Calu3 (cell line): ENCODE measurements around the gene TRPM8. TPM values are rescaled to one million over a fixed set of nuclear protein-coding genes. Genes with fewer than 3 reads are reported as not detected.

Experiments
- BruUV-seq: library from RNA; stranded (reverse); fragments of 400-500 nt; replicated peaks from 2 replicates; lab custom pipeline; 2021; lab: Mats Ljungman, UMichigan
- CTCF ChIA-PET: fragments of 300-600 bp; sonication (Branson Sonifier 250); formaldehyde crosslinking; loops from one replicate; lab custom pipeline; 2022; ENCODE audit warnings: antibody characterized with exemption; lab: Charles Lee
- DNase-seq: peaks from one replicate; pipeline ENCODE4 v3.0.0; 2022
- H3K27ac Mint-ChIP-seq: one replicate; pipeline ENCODE4 v1.8.0; 2022; ENCODE audit warnings: mixed read lengths; ENCODE audit not compliant: unreplicated experiment
- H3K27me3 Mint-ChIP-seq: one replicate; pipeline ENCODE4 v1.8.0; 2022; ENCODE audit warnings: mixed read lengths; ENCODE audit not compliant: unreplicated experiment
- H3K36me3 Mint-ChIP-seq: one replicate; pipeline ENCODE4 v1.8.0; 2022; ENCODE audit warnings: mild to moderate bottlenecking, moderate library complexity, mixed read lengths; ENCODE audit not compliant: insufficient read depth, unreplicated experiment
- H3K4me1 Mint-ChIP-seq: one replicate; pipeline ENCODE4 v1.8.0; 2022; ENCODE audit warnings: mild to moderate bottlenecking, low read depth, mixed read lengths; ENCODE audit not compliant: unreplicated experiment
- H3K4me3 Mint-ChIP-seq: one replicate; pipeline ENCODE4 v1.8.0; 2022; ENCODE audit warnings: mild to moderate bottlenecking, low read depth, moderate library complexity, mixed read lengths; ENCODE audit not compliant: unreplicated experiment
- H3K9me3 Mint-ChIP-seq: one replicate; pipeline ENCODE4 v1.8.0; 2022; ENCODE audit warnings: low read depth, mixed read lengths; ENCODE audit not compliant: unreplicated experiment
- intact Hi-C: fragments of 100-400 bp; cut with micrococcal nuclease; formaldehyde crosslinking; loops from one replicate; pipeline ENCODE4 v1.10.0; 2022; ENCODE audit not compliant: unreplicated experiment
- total RNA-seq: library from RNA; stranded (reverse); gene quantifications from 2 replicates; pipeline ENCODE4 v1.2.3, GENCODE V29; 2022
- TF ChIP-seq, protein P1 (sequence below): fragments of 200-600 bp; IDR thresholded peaks from one replicate; pipeline ENCODE4 v1.8.0; 2022; ENCODE audit warnings: antibody characterized with exemption; ENCODE audit not compliant: unreplicated experiment

The TRPM8 gene
- total RNA-seq, 1 experiment from 2014 or later = 1.1 TPM

DNA sequence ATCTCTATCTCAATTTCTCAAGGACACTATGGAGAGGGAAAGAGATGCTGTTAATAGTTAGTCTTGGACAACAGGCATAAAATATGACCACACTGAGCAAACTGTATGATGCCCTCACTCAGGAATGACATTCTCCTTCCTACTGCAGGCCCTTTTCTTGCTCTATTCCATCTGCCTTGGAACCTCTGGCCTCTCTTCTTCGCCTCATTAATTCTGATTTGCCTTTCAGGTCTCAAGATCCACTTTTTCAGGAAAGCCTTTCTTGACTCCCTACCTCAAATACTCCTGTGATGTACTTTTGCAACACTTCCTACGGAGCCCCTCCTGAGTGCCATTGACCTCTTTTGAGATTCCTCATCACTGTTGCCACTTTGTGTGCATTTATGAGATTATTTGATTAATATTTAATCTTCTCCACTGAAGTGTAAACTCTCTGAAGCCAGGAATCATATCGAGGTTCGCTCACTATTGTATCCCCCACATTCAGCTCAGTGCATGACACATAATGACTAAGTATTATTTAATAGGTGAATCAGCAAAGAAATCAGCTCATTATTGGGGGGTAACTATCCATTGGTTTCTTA lies 112.1 kb downstream of the TRPM8 start:
- CTCF ChIA-PET = no interaction called here

DNA sequence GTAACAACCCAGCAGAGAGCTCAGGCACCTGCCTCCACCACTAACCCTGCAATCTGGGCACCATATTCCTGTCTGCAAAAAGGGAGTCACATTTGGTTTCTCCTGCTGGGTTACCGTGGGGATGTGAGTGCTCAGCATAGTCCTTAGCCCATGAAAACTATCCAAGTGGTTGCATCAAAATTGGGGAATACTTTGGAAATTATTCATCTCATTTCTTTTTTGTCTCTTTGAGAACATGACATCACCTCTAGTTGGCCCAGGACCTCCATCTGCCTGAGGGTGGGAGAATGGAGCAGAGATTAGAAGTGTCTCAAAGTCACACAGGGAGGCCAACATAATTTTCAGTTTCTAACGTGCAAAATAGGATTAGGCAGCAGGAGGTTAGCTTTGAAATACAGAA lies 114.0 kb downstream of the TRPM8 start:
- DNase-seq = no peak
- CTCF ChIA-PET = no interaction called here

More for the DNA sequence above, 112.1 kb downstream of the TRPM8 start:
- no peaks in the 10 kb centered on the region for H3K27me3 Mint-ChIP-seq
- peaks cover 28% of the 10 kb centered on the region for H3K4me1 Mint-ChIP-seq
- no peaks in the 10 kb centered on the region for H3K36me3 Mint-ChIP-seq
- no TSS peak for BruUV-seq
- H3K9me3 Mint-ChIP-seq = peaks cover 12% of the 10 kb centered on the region
- no peak overlapping the region for H3K4me3 Mint-ChIP-seq
- no peak overlapping the region for H3K27ac Mint-ChIP-seq
- TF ChIP-seq, protein P1, sequence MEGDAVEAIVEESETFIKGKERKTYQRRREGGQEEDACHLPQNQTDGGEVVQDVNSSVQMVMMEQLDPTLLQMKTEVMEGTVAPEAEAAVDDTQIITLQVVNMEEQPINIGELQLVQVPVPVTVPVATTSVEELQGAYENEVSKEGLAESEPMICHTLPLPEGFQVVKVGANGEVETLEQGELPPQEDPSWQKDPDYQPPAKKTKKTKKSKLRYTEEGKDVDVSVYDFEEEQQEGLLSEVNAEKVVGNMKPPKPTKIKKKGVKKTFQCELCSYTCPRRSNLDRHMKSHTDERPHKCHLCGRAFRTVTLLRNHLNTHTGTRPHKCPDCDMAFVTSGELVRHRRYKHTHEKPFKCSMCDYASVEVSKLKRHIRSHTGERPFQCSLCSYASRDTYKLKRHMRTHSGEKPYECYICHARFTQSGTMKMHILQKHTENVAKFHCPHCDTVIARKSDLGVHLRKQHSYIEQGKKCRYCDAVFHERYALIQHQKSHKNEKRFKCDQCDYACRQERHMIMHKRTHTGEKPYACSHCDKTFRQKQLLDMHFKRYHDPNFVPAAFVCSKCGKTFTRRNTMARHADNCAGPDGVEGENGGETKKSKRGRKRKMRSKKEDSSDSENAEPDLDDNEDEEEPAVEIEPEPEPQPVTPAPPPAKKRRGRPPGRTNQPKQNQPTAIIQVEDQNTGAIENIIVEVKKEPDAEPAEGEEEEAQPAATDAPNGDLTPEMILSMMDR = no peak
- no peak for DNase-seq
- intact Hi-C loops = no loop called here

DNA sequence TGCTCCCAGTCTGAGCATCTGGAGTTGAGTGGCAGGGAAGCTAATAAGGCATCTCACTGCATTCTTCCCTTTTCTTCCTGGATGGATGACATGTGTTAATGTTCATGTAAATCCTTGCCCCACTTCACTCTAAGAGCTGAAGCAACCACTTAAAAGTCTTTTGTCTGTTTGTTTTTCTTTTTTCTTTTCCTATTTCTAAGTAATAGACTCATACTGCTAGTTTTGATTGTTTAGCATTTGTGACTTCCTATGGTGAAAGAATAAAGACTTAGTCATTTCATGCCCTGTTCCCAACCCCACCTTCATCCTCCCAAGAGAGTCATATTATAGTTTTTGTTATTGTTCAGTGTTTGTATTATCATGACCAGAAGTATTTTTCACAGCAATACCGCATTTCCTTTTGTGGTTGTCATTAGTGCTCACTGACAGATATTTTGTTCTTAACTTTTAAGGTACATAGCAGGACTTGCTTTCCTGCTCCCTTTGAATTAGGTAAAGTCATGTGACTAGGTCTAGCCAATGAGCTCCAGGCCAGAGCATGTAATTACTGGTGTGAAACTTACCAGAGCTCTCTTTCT lies 115.2 kb downstream of the TRPM8 start:
- CTCF ChIA-PET = no interaction called here

More for the DNA sequence above, 114.0 kb downstream of the TRPM8 start:
- BruUV-seq = no TSS peak
- H3K4me1 Mint-ChIP-seq = peaks cover 25% of the 10 kb centered on the region
- no peaks in the 10 kb centered on the region for H3K36me3 Mint-ChIP-seq
- H3K27me3 Mint-ChIP-seq = no peaks in the 10 kb centered on the region
- TF ChIP-seq, protein P1 = no peak
- H3K4me3 Mint-ChIP-seq = no peak overlapping the region
- H3K9me3 Mint-ChIP-seq = peaks cover 12% of the 10 kb centered on the region
- no peak overlapping the region for H3K27ac Mint-ChIP-seq
- intact Hi-C loops = no loop called here

DNA sequence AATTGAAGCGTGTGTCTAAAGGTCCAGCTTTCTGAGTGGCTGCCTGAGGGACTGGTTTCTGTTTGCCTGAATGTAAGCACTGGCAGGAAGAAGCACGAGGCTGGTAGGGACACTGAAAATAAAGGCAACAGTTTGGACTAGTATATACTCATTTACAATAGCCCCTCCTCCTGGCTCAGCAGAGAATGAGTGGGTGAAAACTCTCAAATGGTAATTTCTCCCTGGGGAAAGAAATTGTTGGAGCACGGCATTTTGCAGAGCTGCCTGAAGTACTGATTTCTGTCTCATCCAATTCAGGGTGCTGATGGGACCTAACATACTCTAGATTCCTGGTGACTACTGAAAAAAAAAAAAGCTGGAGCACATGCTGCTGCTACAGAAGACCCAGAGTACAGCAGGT lies 116.0 kb downstream of the TRPM8 start:
- intact Hi-C loops = no loop called here
- no peaks in the 10 kb centered on the region for H3K36me3 Mint-ChIP-seq

More for the DNA sequence above, 115.2 kb downstream of the TRPM8 start:
- intact Hi-C loops = no loop called here
- no peaks in the 10 kb centered on the region for H3K36me3 Mint-ChIP-seq
- H3K27ac Mint-ChIP-seq = no peak overlapping the region
- DNase-seq = no peak
- H3K9me3 Mint-ChIP-seq = peaks cover 11% of the 10 kb centered on the region
- TF ChIP-seq, protein P1 = no peak
- peaks cover 14% of the 10 kb centered on the region for H3K4me1 Mint-ChIP-seq
- H3K27me3 Mint-ChIP-seq = no peaks in the 10 kb centered on the region
- BruUV-seq = no TSS peak
- H3K4me3 Mint-ChIP-seq = no peak overlapping the region

More for the DNA sequence above, 116.0 kb downstream of the TRPM8 start:
- no TSS peak for BruUV-seq
- H3K27ac Mint-ChIP-seq = no peak overlapping the region
- CTCF ChIA-PET = no interaction called here
- TF ChIP-seq, protein P1 = no peak
- H3K4me3 Mint-ChIP-seq = no peak overlapping the region
- no peaks in the 10 kb centered on the region for H3K27me3 Mint-ChIP-seq
- H3K9me3 Mint-ChIP-seq = peaks cover 6% of the 10 kb centered on the region
- no peak for DNase-seq
- H3K4me1 Mint-ChIP-seq = peaks cover 8% of the 10 kb centered on the region
